MM.1S (cell line): ENCODE measurements around the gene MEIOSIN.

ENCODE experiments used
- DNase-seq: peaks from one replicate; pipeline ENCODE4 v3.0.0-alpha.2; 2015
- H2AFZ ChIP-seq: fragments of 300-600 bp; sonication (generic); 2 replicates; pipeline ENCODE4 v1.6.0; 2016; ENCODE audit warnings: antibody characterized with exemption, low read length
- H3F3A ChIP-seq: fragments of 300-600 bp; sonication (generic); 2 replicates; pipeline ENCODE4 v1.6.1; 2016; ENCODE audit warnings: mild to moderate bottlenecking, antibody characterized with exemption, low read length, moderate library complexity, mixed read lengths; ENCODE audit not compliant: insufficient read depth
- H3K27ac ChIP-seq: fragments of 300-600 bp; sonication (generic); 2 replicates; pipeline ENCODE4 v1.5.1; 2016; ENCODE audit warnings: mild to moderate bottlenecking, low read length
- H3K27me3 ChIP-seq: fragments of 300-600 bp; sonication (generic); replicated peaks from 2 replicates; pipeline ENCODE4 v1.6.0; 2016; ENCODE audit warnings: low read length; ENCODE audit not compliant: insufficient read depth
- H3K36me3 ChIP-seq: fragments of 300-600 bp; sonication (generic); replicated peaks from 2 replicates; pipeline ENCODE4 v1.6.1; 2016; ENCODE audit warnings: mild to moderate bottlenecking, low read length, mixed read lengths; ENCODE audit not compliant: insufficient read depth
- H3K4me1 ChIP-seq: fragments of 300-600 bp; sonication (generic); 2 replicates; pipeline ENCODE4 v1.6.1; 2016; ENCODE audit warnings: low read length, mixed read lengths
- H3K4me2 ChIP-seq: fragments of 300-600 bp; sonication (generic); 2 replicates; pipeline ENCODE4 v1.6.0; 2016; ENCODE audit warnings: low read depth, low read length
- H3K4me3 ChIP-seq: fragments of 300-600 bp; sonication (generic); 2 replicates; pipeline ENCODE4 v1.5.1; 2016; ENCODE audit warnings: low read length, mixed read lengths
- H3K79me2 ChIP-seq: fragments of 300-600 bp; sonication (generic); 2 replicates; pipeline ENCODE4 v1.6.1; 2016; ENCODE audit warnings: mixed run types, low read length, mixed read lengths
- H3K9ac ChIP-seq: fragments of 300-600 bp; sonication (generic); 2 replicates; pipeline ENCODE4 v1.6.1; 2016; ENCODE audit warnings: low read length, mixed read lengths
- H3K9me2 ChIP-seq: fragments of 300-600 bp; sonication (generic); replicated peaks from 2 replicates; pipeline ENCODE4 v1.6.1; 2016; ENCODE audit warnings: mild to moderate bottlenecking, low read length, mixed read lengths; ENCODE audit not compliant: insufficient read depth
- H3K9me3 ChIP-seq: fragments of 300-600 bp; sonication (generic); replicated peaks from 2 replicates; pipeline ENCODE4 v1.6.1; 2016; ENCODE audit warnings: mild to moderate bottlenecking, low read length, mixed read lengths; ENCODE audit not compliant: insufficient read depth
- H4K20me1 ChIP-seq: fragments of 300-600 bp; sonication (generic); 2 replicates; pipeline ENCODE4 v1.6.1; 2016; ENCODE audit warnings: mild to moderate bottlenecking, low read length, moderate library complexity, mixed read lengths; ENCODE audit not compliant: insufficient read depth
- CTCF ChIP-seq: fragments of 300-600 bp; sonication (generic); IDR thresholded peaks from 2 replicates; pipeline ENCODE4 v1.5.1; 2016; ENCODE audit warnings: antibody characterized with exemption, low read length, mixed read lengths
- EZH2 ChIP-seq: fragments of 300-600 bp; sonication (generic); optimal IDR thresholded peaks from 2 replicates; pipeline ENCODE3; 2017; ENCODE audit warnings: low read depth, mild to moderate bottlenecking, antibody characterized with exemption, low read length, mixed read lengths
- EZH2phosphoT487 ChIP-seq: fragments of 300-600 bp; sonication (generic); IDR thresholded peaks from 2 replicates; pipeline ENCODE4 v1.6.1; 2018; ENCODE audit warnings: antibody characterized with exemption, low read length

The MEIOSIN gene

DNA sequence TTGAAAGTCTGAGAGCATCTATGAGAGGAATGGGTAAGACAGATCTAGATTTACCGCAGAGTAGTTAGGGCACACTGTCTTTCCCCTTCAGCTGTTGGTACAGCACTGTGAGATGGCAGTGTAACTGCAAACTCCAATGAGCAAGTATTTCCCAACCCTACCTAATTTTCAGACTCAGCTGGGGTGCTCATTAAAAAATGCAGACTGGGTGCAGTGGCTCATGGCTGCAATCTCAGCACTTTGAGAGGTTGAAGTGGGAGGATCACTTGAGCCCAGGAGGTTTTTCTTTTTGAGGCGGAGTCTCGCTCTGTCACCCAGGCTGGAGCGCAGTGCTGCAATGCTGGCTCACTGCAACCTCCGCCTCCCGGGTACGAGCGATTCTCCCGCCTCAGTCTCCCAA, 28.1 kb upstream of the MEIOSIN start:
- peak; percentile 15 for DNase-seq
- no peaks in the 10 kb centered on the region for H3K9me2 ChIP-seq
- H3K4me1 ChIP-seq, result peaks cover 6% of the 10 kb centered on the region; the same call in 1 of the 2 replicates
- no peak overlapping the region for H3K9ac ChIP-seq
- H3K27me3 ChIP-seq, result no peaks in the 10 kb centered on the region
- TF ChIP-seq CTCF, result no peak
- no peak for TF ChIP-seq EZH2
- no peak for TF ChIP-seq EZH2phosphoT487
- H2AFZ ChIP-seq, result no peak overlapping the region
- H3F3A ChIP-seq, result peaks cover 48% of the 10 kb centered on the region
- peaks cover 5% of the 10 kb centered on the region; the same call in 1 of the 2 replicates for H3K79me2 ChIP-seq
- H3K27ac ChIP-seq, result peak overlapping the region; percentile 2; the same call in 1 of the 2 replicates
- no peaks in the 10 kb centered on the region for H4K20me1 ChIP-seq
- no peak overlapping the region for H3K4me2 ChIP-seq
- H3K9me3 ChIP-seq, result no peaks in the 10 kb centered on the region
- H3K36me3 ChIP-seq, result no peaks in the 10 kb centered on the region
- no peak overlapping the region for H3K4me3 ChIP-seq

DNA sequence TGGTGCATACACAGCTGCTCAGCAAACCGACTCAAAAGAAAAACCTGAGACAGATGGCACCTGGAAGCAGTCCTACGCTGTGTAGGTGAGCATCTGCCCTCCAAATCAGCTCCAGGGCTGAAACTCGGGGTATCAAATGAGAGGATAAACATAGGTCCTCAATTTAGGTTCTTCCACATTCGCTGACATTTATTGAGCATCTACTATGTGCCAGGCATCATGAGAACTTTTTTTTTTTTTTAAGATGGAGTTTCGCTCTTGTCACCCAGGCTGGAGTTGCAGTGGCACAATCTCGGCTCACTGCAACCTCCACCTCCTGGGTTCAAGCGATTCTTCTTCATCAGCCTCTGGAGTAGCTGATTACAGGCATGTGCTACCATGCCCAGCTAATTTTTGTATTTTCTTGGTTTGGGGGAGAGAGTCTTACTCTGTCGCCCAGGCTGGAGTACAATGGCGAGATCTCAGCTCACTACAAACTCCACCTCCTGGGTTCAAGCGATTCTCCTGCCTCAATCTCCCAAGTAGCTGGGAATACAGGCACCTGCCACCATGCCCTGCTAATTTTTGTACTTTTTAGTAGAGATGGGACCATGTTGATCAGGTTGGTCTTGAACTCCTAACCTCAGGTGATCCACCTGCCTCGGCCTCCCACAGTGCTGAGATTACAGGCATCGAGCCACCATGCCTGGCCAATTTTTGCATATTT, 27.4 kb upstream of the MEIOSIN start:
- TF ChIP-seq CTCF (no peak), EZH2phosphoT487 (no peak), EZH2 (no peak)
- Histone ChIP-seq H3K36me3 (no peaks in the 10 kb centered on the region), H4K20me1 (no peaks in the 10 kb centered on the region), H3K79me2 (peaks cover 9% of the 10 kb centered on the region), H3K4me3 (no peak overlapping the region), H3K4me1 (peaks cover 6% of the 10 kb centered on the region; the same call in 1 of the 2 replicates), H3K9ac (no peak overlapping the region), H3K4me2 (no peak overlapping the region), H3K27me3 (no peaks in the 10 kb centered on the region), H3K27ac (peak overlapping the region; percentile 96; the same call in 1 of the 2 replicates), H3K9me3 (no peaks in the 10 kb centered on the region), H3K9me2 (no peaks in the 10 kb centered on the region), H3F3A (peaks cover 45% of the 10 kb centered on the region), H2AFZ (no peak overlapping the region)
- DNase-seq, result no peak

DNA sequence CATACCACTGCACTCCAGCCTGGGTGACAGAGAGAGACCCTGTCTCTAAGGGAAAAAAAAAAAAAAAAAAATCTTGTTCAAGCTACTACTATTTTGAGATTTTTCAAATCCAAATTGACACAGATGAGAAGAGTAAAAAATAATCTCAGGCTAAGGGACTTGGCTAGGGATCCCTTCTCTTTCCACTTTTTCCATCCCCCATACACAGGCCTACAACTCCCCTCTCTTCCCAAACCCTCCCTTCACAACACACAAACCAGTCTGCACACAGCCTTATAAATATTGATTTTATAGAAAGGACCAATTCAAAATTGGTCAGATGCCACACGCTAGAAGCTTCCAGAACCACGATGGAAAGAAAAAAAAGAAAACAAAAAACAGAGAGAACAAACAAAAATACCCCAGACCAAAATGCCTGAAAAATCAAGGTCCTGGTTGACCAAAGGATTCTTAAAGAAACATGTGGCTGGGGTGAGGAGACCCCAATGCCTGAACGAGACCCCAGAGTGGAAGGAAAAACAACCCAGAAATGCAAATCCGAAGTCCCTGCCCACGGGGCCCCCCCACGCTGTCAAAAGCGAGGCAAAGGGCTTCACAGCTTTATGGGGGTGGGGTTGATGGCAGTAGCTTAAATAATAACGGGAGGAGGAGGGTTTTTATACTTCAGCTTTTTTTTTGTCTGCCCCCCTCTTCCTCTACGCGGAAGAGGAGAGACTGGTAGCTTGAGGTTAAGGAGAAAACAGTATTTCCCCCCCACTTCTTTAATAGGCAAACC, 22.7 kb upstream of the MEIOSIN start:
- Histone ChIP-seq H3K4me1 (peaks cover 6% of the 10 kb centered on the region; the same call in 1 of the 2 replicates), H3K4me2 (no peak overlapping the region), H3K9me3 (no peaks in the 10 kb centered on the region), H3K4me3 (no peak overlapping the region), H3K27ac (no peak overlapping the region), H3F3A (peaks cover 32% of the 10 kb centered on the region), H3K9me2 (no peaks in the 10 kb centered on the region), H3K79me2 (peaks cover 56% of the 10 kb centered on the region), H3K27me3 (no peaks in the 10 kb centered on the region), H3K9ac (no peak overlapping the region), H4K20me1 (no peaks in the 10 kb centered on the region), H3K36me3 (no peaks in the 10 kb centered on the region), H2AFZ (no peak overlapping the region)
- no peak for DNase-seq
- TF ChIP-seq CTCF (no peak), EZH2phosphoT487 (no peak), EZH2 (no peak)
